Activated CD4-positive, alpha-beta memory T cell treated with anti-CD3 and anti-CD28 coated beads, Interleukin-2, amount 10 ng/mL, durations not matched to agents 7 days and 5 days (primary cell): ENCODE results near the gene CRELD1. TPM values are rescaled to one million over a fixed set of nuclear protein-coding genes. Genes with fewer than 3 reads are reported as not detected.
"Not testable (repeated sequence)": the region's sequence is repeated elsewhere in the genome, so short reads cannot be mapped to it uniquely, and the experiment has no call there.

Source experiments
- CTCF ChIA-PET: fragments of 350-600 bp; sonication (Branson Sonifier 250); formaldehyde crosslinking; loops from one replicate; lab custom pipeline; 2021; ENCODE audit warnings: antibody characterized with exemption, inconsistent platforms; lab: Charles Lee
- POLR2A ChIA-PET: fragments of 350-600 bp; sonication (Branson Sonifier 250); formaldehyde crosslinking; loops from one replicate; lab custom pipeline; 2021; ENCODE audit warnings: antibody characterized with exemption; lab: Charles Lee
- DNase-seq: peaks from one replicate; pipeline ENCODE4 v3.0.0-alpha.2; 2020
- H3K27ac Mint-ChIP-seq: one replicate; pipeline ENCODE4 v1.8.0; 2021; ENCODE audit warnings: mild to moderate bottlenecking, mixed read lengths
- H3K27me3 Mint-ChIP-seq: one replicate; pipeline ENCODE4 v1.8.0; 2021; ENCODE audit warnings: mixed read lengths
- H3K36me3 Mint-ChIP-seq: one replicate; pipeline ENCODE4 v1.8.0; 2021; ENCODE audit warnings: low read depth, mixed read lengths
- H3K4me1 Mint-ChIP-seq: one replicate; pipeline ENCODE4 v1.8.0; 2021; ENCODE audit warnings: mixed read lengths
- H3K4me3 Mint-ChIP-seq: one replicate; pipeline ENCODE4 v1.8.0; 2021; ENCODE audit warnings: mild to moderate bottlenecking, mixed read lengths
- H3K9me3 Mint-ChIP-seq: one replicate; pipeline ENCODE4 v1.8.0; 2021; ENCODE audit warnings: mixed read lengths
- total RNA-seq, 2 experiments: library from RNA; stranded (reverse); gene quantifications; one replicate each; pipeline ENCODE4 v1.2.3, GENCODE V29; 2021

CRELD1 gene
- total RNA-seq, 2 experiments from 2014 or later: 15.9 to 17.1 TPM

DNA sequence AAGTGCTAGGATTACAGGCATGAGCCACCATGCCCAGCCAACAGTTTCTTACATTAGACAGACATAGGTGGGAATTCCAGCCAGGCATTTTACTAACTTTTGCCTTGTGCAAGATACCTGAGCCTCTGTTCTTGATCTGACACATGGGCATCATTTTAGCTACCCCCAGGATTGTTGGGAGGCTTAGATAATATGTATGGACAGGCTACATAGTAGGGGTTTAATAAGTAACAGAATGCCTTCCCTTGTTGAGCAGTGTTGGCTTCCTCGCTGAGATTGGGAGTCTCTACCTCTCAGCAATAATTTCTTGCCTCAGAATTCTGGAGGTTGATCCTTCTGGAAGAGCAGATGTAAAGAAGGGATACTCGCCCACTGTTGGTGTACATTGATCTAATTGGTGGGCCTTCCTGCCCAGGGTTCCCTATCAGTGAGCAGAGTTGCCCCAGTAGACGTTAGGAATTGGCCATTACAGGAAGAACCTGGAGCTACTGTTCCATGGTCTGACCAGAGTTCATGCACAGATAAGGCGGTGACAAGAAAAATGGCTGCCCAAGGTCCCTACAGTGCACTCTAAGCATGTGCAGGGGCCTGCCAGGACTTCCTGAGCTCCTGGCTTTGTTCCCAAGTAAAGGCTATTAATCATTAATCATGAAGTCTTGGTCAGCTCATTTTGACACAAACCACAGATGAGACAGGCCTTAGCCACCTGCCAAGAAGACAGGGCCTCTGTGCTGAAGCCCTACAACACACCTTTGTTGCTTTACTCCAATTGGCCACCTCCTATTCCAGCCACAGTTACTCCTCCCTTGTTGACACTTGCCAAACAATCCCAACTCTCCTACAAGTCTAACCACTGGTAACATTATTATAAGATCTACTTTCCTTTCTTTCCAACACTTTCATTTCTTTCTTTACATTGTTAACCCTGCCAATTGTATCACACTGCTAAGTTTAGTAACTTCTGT, 35.9 kb upstream of the CRELD1 start:
- Mint-ChIP-seq H3K4me1 (peaks cover 40% of the 10 kb centered on the region), H3K27me3 (no peaks in the 10 kb centered on the region), H3K4me3 (no peak overlapping the region), H3K36me3 (peaks cover 21% of the 10 kb centered on the region), H3K9me3 (no peaks in the 10 kb centered on the region), H3K27ac (no peak overlapping the region)
- no peak for DNase-seq
- ChIA-PET CTCF (no interaction called here), POLR2A (no interaction called here)

DNA sequence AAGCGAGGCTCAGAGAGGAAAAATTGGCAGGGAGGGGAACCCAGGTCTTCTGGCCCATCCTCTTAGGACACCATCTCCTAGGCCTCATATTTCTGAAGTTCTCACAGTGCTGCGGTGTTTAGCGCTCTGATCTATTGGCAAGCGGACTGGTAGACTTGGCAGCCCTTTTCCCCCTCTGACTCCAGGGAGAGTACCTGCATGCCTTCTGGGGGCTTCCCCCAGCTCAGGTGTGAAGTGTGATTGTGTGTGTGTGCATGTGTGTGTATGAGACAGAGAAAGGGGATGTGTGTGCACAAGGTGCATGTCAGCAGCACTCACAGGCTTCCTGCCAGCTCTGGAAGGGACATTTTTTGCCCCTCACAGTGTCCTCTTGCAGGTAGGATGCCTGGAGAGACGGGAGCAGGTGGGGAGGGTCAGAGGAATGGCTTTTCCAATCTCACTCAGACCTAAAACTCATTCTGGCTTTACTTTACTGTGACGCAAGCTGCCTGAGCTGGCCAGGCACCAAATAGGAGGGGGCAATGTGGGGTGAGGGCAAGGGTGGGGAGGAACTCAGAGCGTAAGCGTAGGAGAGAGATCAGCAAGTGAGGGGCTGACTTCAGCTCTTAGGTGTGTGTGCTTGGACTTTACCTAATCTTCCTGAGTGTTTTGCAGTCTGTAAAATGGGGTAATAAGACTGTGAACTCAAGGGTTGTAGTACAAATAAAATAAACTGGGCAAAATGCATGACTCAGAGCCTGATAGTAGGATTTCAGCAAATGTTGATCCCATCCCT, 35.0 kb upstream of the CRELD1 start:
- Mint-ChIP-seq H3K36me3 (peaks cover 13% of the 10 kb centered on the region), H3K9me3 (no peaks in the 10 kb centered on the region), H3K4me3 (no peak overlapping the region), H3K27ac (no peak overlapping the region), H3K4me1 (peaks cover 43% of the 10 kb centered on the region), H3K27me3 (no peaks in the 10 kb centered on the region)
- CTCF ChIA-PET: no interaction called here
- no peak for DNase-seq
- POLR2A ChIA-PET: no interaction called here

DNA sequence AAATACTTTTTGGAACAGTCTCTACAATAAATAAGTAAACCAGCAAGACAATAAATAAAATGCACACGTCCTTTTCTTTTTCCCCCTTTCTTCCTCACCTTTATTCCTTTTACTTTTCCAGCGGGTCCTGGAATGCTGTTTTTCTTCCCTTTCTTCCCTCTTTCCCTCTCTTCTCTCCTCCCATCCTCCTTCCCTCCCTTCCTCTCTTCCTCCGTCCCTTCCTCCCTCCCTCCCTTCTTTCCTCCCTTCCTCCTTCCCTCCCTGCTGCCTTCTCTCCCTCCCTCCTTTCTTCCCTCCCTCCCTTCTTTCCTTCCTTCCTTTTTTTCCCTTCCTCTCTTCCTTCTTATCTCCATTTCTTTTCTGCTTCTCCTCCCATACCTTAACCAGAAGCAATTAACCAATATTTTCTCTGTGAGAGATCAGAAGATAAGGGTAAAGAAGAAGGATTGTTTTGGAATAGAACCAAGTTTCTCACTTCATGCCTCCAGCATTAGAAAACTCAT, 34.3 kb upstream of the CRELD1 start:
- Mint-ChIP-seq H3K4me1 (peaks cover 41% of the 10 kb centered on the region), H3K36me3 (peaks cover 6% of the 10 kb centered on the region), H3K4me3 (no peak overlapping the region), H3K27ac (no peak overlapping the region), H3K9me3 (no peaks in the 10 kb centered on the region), H3K27me3 (no peaks in the 10 kb centered on the region)
- ChIA-PET POLR2A (interaction anchor here (7.0 kb wide), 1 partner anchor 9 kb away, joined by 54 read pairs; the partner anchor contains the start of gene JAGN1), CTCF (no interaction called here)
- no peak for DNase-seq

DNA sequence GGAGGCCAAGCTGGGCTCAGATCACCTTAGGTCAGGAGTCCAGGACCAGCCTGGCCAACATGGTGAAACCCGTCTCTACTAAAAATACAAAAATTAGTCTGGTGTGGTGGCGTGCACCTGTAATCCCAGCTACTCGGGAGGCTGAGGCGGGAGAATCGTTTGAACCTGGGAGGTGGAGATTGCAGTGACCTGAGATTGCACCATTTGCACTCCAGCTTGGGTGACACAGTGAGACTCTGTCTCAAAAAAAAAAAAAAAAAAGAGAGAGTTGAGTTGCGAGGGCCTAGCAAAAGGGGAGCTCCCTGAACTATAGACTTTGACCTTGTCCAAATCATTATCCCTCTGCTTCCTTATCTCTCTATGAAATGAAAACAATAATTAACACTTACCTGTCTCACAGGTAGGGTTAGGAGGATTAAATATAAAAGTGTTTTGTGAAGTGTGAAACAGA, 32.6 kb upstream of the CRELD1 start:
- not testable (repeated sequence) for H3K27me3 Mint-ChIP-seq, H3K36me3 Mint-ChIP-seq, DNase-seq, H3K4me3 Mint-ChIP-seq, H3K9me3 Mint-ChIP-seq, H3K27ac Mint-ChIP-seq
- peaks cover 35% of the 10 kb centered on the region for H3K4me1 Mint-ChIP-seq
- ChIA-PET POLR2A (interaction anchor here (7.0 kb wide), 1 partner anchor 10 kb away, joined by 54 read pairs; the partner anchor contains the start of gene JAGN1), CTCF (interaction anchor here (1.2 to 1.5 kb wide), 2 partner anchors 32 to 104 kb away, joined by 4 to 5 read pairs; no protein-coding TSS in a partner anchor)

DNA sequence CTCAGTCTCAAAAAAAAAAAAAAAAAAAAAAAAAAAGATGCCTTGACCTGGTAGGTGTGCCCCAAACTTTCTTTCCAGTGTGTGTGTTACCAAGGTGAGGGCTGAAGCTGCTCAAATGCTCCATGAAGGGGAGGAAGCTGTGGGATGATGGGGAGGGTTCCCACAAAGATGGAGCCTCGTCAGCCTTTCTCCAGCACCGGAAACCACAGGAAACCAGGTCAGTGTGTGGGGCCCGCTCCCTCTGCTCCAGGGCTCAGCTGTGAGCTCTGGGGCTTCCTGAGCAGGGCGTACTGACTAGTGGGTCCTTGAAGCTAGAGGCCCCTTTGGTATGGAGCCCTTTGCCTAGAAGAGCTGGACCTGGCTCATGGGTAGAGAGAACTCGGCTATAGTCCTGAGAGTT, 31.7 kb upstream of the CRELD1 start:
- peak overlapping the region; percentile 75 for H3K27ac Mint-ChIP-seq
- ChIA-PET POLR2A (interaction anchor here (1.0 to 7.0 kb wide), 6 partner anchors 11 to 44 kb away, joined by 3 to 54 read pairs (median 8); partner anchors contain the start of genes CIDEC, CRELD1 and JAGN1), CTCF (interaction anchor here (0.5 to 1.9 kb wide), 7 partner anchors 11 to 118 kb away, joined by 3 to 10 read pairs (median 5); partner anchors contain the start of gene JAGN1)
- H3K4me1 Mint-ChIP-seq: peaks cover 35% of the 10 kb centered on the region
- peak; percentile 56 for DNase-seq
- H3K4me3 Mint-ChIP-seq: no peak overlapping the region
- H3K27me3 Mint-ChIP-seq: peaks cover 2% of the 10 kb centered on the region
- H3K36me3 Mint-ChIP-seq: no peaks in the 10 kb centered on the region
- no peaks in the 10 kb centered on the region for H3K9me3 Mint-ChIP-seq

DNA sequence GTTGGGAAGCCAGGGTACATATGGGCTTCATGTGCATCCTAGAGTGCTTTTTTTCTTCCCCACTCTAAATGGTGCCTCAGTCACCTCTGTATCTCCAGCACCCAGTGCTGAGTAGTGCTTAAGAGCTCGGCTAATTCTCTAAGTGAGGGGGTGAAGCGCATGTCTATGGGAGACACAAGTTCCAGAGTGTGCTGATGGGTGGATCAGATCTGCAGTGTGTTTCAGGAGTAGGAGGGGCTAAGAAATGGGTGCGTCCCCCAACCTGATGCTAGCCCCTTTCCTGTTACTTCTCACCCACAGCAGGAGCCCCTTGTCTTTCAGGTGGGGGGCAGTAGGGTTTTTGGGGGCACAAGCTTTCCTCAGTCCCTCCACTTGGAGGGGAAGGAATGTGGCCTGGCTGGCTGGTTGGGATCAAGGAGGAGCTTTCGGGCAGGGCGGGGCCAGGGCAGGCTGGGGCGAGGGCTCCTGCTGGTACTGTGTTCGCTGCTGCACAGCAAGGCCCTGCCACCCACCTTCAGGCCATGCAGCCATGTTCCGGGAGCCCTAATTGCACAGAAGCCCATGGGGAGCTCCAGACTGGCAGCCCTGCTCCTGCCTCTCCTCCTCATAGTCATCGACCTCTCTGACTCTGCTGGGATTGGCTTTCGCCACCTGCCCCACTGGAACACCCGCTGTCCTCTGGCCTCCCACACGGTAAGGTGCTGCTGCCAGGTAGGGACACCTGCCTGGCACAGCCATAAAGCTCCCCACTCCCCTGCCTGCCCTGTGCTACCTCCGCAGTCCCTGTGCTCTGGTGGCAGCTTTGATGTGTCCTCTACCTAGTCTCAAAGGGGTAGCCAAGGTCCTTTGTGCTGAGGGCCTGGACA, 31.0 kb upstream of the CRELD1 start, which contains the start of gene IL17RE:
Gene IL17RE (plus strand): TSS at position 477 of the 866 bp plus-strand sequence. CDS start 85 bp downstream, at position 562.
- H3K4me1 Mint-ChIP-seq: peaks cover 35% of the 10 kb centered on the region
- POLR2A ChIA-PET: interaction anchor here (0.8 to 7.0 kb wide), 7 partner anchors 10 to 89 kb away, joined by 3 to 54 read pairs (median 3); partner anchors contain the start of genes CIDEC, CRELD1 and JAGN1
- peak within 1 kb of the TSS; percentile 75 for H3K27ac Mint-ChIP-seq
- DNase-seq: no peak
- H3K9me3 Mint-ChIP-seq: no peaks in the 10 kb centered on the region
- H3K4me3 Mint-ChIP-seq: peak within 1 kb of the TSS; percentile 60
- H3K27me3 Mint-ChIP-seq: peaks cover 2% of the 10 kb centered on the region
- CTCF ChIA-PET: interaction anchor here (0.5 to 1.9 kb wide), 6 partner anchors 10 to 62 kb away, joined by 3 to 10 read pairs (median 5); partner anchors contain the start of genes CRELD1 and JAGN1
- no peaks in the 10 kb centered on the region for H3K36me3 Mint-ChIP-seq

DNA sequence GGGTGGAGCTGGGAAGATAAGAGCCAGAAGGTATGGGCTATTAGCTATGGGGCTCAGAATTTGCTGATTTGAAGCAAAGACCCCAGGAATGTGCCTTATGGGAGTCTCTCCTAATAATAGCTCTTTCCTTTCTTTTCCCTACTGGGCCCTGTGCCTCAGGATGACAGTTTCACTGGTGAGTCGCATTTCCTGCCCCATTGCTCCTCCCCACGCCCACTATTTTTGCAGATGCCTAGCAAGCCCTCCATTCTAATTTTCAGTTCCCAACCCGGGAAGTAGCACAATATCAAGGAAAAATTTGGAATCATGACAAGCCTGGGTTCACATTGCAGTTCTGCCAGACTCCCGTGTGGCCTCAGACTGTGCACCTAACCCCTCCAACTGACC, 30.4 kb upstream of the CRELD1 start:
- CTCF ChIA-PET: interaction anchor here (1.1 to 1.9 kb wide), 2 partner anchors 12 to 30 kb away, joined by 4 to 10 read pairs; partner anchors contain the start of genes CRELD1 and JAGN1
- H3K4me3 Mint-ChIP-seq: peak overlapping the region; percentile 60
- peak overlapping the region; percentile 70 for H3K27ac Mint-ChIP-seq
- POLR2A ChIA-PET: interaction anchor here (1.2 to 7.0 kb wide), 4 partner anchors 10 to 30 kb away, joined by 3 to 54 read pairs (median 15); partner anchors contain the start of genes CRELD1 and JAGN1
- H3K4me1 Mint-ChIP-seq: peaks cover 35% of the 10 kb centered on the region
- no peaks in the 10 kb centered on the region for H3K36me3 Mint-ChIP-seq
- H3K27me3 Mint-ChIP-seq: peaks cover 2% of the 10 kb centered on the region
- no peak for DNase-seq
- H3K9me3 Mint-ChIP-seq: no peaks in the 10 kb centered on the region

DNA sequence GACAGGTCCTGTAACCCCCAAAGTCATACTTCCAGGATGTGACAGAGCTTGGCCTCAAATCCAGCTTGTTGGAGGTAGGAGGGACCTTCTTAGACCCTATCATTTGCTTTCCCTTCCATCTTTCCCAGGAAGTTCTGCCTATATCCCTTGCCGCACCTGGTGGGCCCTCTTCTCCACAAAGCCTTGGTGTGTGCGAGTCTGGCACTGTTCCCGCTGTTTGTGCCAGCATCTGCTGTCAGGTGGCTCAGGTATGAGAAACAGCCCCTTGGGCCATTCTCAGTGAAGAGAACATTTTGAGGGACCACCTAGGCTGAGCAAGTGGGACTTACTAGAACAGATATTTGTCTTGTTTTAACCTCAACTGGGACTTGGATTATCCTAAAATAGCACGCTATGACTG, 29.7 kb upstream of the CRELD1 start:
- Mint-ChIP-seq H3K4me1 (peaks cover 35% of the 10 kb centered on the region), H3K27me3 (peaks cover 2% of the 10 kb centered on the region), H3K9me3 (no peaks in the 10 kb centered on the region), H3K36me3 (no peaks in the 10 kb centered on the region), H3K27ac (no peak overlapping the region), H3K4me3 (no peak overlapping the region)
- DNase-seq: no peak
- ChIA-PET CTCF (interaction anchor here (1.0 kb wide), 1 partner anchor 29 kb away, joined by 3 read pairs; no protein-coding TSS in a partner anchor), POLR2A (interaction anchor here (2.5 to 7.0 kb wide), 2 partner anchors 9 to 13 kb away, joined by 17 to 54 read pairs; partner anchors contain the start of gene JAGN1)

DNA sequence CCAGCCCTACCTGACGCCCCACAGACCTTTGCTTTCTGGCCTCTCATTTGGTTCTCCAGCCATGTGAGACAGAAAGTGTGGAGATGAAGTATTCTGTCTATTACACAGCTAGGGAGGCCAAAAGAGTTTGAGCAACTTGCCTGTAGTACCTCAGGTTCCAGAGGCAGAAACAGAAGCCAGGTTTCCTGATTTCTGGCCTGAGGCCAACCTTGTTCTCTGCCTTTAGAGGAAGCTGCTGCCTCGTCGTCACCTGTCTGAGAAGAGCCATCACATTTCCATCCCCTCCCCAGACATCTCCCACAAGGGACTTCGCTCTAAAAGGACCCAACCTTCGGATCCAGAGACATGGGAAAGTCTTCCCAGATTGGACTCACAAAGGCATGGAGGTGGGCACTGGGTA, 27.2 kb upstream of the CRELD1 start:
- H3K36me3 Mint-ChIP-seq: no peaks in the 10 kb centered on the region
- H3K4me3 Mint-ChIP-seq: no peak overlapping the region
- ChIA-PET CTCF (interaction anchor here (1.3 kb wide), 1 partner anchor 16 kb away, joined by 3 read pairs; the partner anchor contains the start of gene JAGN1), POLR2A (interaction anchor here (7.0 kb wide), 1 partner anchor 16 kb away, joined by 54 read pairs; the partner anchor contains the start of gene JAGN1)
- no peak for DNase-seq
- H3K4me1 Mint-ChIP-seq: peaks cover 33% of the 10 kb centered on the region
- H3K9me3 Mint-ChIP-seq: no peaks in the 10 kb centered on the region
- H3K27me3 Mint-ChIP-seq: peaks cover 2% of the 10 kb centered on the region
- H3K27ac Mint-ChIP-seq: no peak overlapping the region

DNA sequence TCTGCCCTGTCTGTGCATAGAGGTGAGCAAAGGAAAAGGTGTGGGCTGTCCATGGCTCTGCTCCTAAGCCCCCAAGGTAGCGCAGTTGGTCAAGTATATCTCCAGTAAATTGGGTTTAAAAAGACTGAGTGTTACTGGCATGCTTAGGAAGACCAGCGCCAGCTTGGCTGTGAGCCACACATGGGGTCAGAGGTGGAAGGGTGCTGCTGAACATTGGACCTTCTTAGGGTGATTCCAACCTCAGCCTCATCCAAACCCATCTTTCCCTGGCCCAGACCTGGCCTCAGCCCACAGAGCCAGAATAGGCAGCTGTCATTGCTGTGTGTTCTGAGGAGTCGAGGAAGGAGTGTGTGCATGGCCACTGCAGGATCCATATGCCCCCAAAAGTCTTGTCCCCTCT, 25.3 kb upstream of the CRELD1 start:
- Mint-ChIP-seq H3K36me3 (peaks cover 4% of the 10 kb centered on the region), H3K27ac (no peak overlapping the region), H3K27me3 (peaks cover 7% of the 10 kb centered on the region), H3K9me3 (peaks cover 3% of the 10 kb centered on the region), H3K4me3 (no peak overlapping the region), H3K4me1 (peaks cover 23% of the 10 kb centered on the region)
- DNase-seq: no peak
- ChIA-PET POLR2A (interaction anchor here (1.1 to 1.4 kb wide), 2 partner anchors 17 to 25 kb away, joined by 3 to 5 read pairs; partner anchors contain the start of gene CRELD1), CTCF (interaction anchor here (1.4 kb wide), 1 partner anchor 25 kb away, joined by 5 read pairs; the partner anchor contains the start of gene CRELD1)
